Peyer's patch (tissue), 4 donors: ENCODE data around the gene SYK.

Experiments used
- POLR2A ChIP-seq, 2 donors: fragments of 450-650 bp; IDR thresholded peaks; one replicate each; pipeline ENCODE4 v1.5.1; 2017; ENCODE audit warnings: antibody characterized with exemption in 2 of 2, mild to moderate bottlenecking in 2 of 2, moderate library complexity in 2 of 2
- TF ChIP-seq, protein P1 (sequence below), 6 experiments: fragments of 450-650 bp in 4 of 6; fragments of 200-600 bp in 2 of 6; sonication (generic) in 1 of 6; IDR thresholded peaks; one replicate each; pipeline ENCODE4 v1.5.1; 2017 to 2019; ENCODE audit warnings: antibody characterized with exemption in 6 of 6, mild to moderate bottlenecking in 3 of 6, moderate library complexity in 1 of 6

DNA sequence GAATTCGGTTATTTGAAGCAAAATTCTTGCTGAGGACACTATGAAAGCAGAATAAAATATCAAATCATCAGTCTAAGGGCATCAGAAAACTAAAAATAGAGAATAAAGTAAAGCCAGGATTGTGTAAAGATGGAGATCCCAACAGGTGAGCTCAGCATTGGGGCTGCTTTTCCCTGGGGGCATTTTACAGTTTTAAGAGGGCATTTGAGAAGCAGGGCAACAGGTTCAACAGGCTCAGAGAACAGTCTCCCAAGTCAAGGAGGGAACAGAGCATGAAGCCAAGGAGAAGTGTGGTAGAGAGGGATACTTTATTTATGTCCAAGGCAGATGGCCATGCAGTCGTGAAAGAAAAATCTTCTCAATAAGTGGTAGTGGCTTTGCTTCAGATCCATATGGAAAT, 145.4 kb downstream of the SYK start:
- no peak for TF ChIP-seq POLR2A (IDR thresholded peaks at IDR 0.05)
- TF ChIP-seq, protein P1, sequence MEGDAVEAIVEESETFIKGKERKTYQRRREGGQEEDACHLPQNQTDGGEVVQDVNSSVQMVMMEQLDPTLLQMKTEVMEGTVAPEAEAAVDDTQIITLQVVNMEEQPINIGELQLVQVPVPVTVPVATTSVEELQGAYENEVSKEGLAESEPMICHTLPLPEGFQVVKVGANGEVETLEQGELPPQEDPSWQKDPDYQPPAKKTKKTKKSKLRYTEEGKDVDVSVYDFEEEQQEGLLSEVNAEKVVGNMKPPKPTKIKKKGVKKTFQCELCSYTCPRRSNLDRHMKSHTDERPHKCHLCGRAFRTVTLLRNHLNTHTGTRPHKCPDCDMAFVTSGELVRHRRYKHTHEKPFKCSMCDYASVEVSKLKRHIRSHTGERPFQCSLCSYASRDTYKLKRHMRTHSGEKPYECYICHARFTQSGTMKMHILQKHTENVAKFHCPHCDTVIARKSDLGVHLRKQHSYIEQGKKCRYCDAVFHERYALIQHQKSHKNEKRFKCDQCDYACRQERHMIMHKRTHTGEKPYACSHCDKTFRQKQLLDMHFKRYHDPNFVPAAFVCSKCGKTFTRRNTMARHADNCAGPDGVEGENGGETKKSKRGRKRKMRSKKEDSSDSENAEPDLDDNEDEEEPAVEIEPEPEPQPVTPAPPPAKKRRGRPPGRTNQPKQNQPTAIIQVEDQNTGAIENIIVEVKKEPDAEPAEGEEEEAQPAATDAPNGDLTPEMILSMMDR (IDR thresholded peaks at IDR 0.05), result no peak
